Measurements from ENCODE around the gene ATP11A. TPM values are rescaled to one million over a fixed set of nuclear protein-coding genes. Genes with fewer than 3 reads are reported as not detected.
A peak's percentile ranks its signal among the peaks of the same experiment; 100 is the strongest.

ATP11A gene
- total RNA-seq, 2 experiments from 2014 or later = 28.8 to 30.2 TPM

DNA sequence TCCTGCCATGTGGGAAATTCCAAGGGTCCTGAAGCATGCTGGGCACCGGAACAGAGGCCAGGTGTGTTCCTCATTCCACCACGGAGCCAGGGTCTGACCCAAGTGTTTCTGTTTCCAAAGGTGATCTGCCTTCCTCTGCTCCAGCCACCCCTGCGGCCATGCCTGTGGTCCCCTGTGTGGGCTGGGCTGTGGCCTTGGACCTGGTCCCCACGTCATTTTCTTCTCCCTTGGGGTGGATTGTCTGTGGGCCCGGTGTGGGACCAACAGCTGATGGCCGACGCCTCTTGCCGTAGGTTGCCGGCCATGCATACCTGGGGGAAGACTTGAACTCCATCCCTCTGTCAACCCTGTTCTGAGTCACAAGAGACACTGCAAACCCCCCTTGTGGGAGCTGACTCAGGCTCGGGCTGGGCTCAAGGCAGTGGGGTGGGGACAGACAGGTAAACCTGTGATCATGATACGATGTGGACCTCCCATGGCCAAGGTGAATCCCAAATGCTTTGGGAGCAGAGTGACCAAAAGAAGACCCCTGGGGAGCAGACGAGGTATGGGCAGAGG is 35.0 kb downstream of the ATP11A start:
- peak; percentile 17 for DNase-seq
- ChIA-PET CTCF (interaction anchor here (1.3 kb wide), 1 partner anchor 9 kb away, joined by 4 read pairs; no protein-coding TSS in a partner anchor), POLR2A (no interaction called here)
- TF ChIP-seq, protein P1, sequence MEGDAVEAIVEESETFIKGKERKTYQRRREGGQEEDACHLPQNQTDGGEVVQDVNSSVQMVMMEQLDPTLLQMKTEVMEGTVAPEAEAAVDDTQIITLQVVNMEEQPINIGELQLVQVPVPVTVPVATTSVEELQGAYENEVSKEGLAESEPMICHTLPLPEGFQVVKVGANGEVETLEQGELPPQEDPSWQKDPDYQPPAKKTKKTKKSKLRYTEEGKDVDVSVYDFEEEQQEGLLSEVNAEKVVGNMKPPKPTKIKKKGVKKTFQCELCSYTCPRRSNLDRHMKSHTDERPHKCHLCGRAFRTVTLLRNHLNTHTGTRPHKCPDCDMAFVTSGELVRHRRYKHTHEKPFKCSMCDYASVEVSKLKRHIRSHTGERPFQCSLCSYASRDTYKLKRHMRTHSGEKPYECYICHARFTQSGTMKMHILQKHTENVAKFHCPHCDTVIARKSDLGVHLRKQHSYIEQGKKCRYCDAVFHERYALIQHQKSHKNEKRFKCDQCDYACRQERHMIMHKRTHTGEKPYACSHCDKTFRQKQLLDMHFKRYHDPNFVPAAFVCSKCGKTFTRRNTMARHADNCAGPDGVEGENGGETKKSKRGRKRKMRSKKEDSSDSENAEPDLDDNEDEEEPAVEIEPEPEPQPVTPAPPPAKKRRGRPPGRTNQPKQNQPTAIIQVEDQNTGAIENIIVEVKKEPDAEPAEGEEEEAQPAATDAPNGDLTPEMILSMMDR (IDR thresholded peaks at IDR 0.05) = no peak
- Mint-ChIP-seq H3K36me3 (ENCODE audit: low read depth) (no peaks in the 10 kb centered on the region), H3K27me3 (no peaks in the 10 kb centered on the region), H3K27ac (peak overlapping the region; percentile 82), H3K9me3 (no peaks in the 10 kb centered on the region), H3K4me3 (no peak overlapping the region), H3K4me1 (ENCODE audit: low read depth) (peaks cover 30% of the 10 kb centered on the region)
- intact Hi-C loops (cut with micrococcal nuclease) = no loop called here
- peak; percentile 38 for ATAC-seq

DNA sequence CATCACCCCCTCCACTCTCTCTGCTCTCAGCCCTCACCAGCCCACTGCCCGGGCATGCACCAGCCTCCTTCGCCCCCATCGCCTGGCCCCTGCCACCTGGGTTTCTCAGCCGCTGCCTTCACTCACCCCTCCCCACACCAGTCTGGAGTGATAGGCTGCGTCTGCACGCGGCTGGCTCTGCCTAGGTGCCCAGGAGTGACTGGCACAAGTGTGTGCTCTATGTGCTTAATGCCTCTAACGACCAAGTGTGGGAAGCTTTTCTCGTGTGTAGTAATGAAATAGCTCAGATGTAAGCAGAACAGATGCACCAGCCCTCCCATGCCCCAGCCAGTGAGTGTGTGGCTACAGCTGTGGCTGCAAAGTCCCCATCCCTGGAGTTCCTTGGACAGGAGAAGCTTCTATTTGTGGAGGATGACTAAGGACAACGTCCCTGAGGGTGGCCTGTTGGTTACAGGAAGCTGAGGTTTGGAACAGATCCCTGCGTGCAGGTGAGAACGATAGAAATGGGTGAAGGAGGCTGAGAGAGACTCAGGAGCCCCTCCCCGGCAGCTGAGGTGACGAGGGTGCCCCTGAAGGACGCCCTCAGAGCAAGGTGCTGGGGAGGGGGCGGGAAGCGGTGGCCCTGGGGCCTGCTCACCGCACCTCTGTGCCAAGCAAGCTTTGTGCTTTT is 35.6 kb downstream of the ATP11A start:
- peak overlapping the region; percentile 82 for H3K27ac Mint-ChIP-seq
- H3K4me3 Mint-ChIP-seq = peak overlapping the region; percentile 22
- ATAC-seq (peak; percentile 78), DNase-seq (peak; percentile 51)
- no peaks in the 10 kb centered on the region for H3K36me3 Mint-ChIP-seq (ENCODE audit: low read depth)
- TF ChIP-seq, protein P1 (IDR thresholded peaks at IDR 0.05) = no peak
- H3K9me3 Mint-ChIP-seq = no peaks in the 10 kb centered on the region
- CTCF ChIA-PET = no interaction called here
- intact Hi-C loops (cut with micrococcal nuclease) = no loop called here
- no peaks in the 10 kb centered on the region for H3K27me3 Mint-ChIP-seq
- peaks cover 30% of the 10 kb centered on the region for H3K4me1 Mint-ChIP-seq (ENCODE audit: low read depth)
- POLR2A ChIA-PET = no interaction called here

DNA sequence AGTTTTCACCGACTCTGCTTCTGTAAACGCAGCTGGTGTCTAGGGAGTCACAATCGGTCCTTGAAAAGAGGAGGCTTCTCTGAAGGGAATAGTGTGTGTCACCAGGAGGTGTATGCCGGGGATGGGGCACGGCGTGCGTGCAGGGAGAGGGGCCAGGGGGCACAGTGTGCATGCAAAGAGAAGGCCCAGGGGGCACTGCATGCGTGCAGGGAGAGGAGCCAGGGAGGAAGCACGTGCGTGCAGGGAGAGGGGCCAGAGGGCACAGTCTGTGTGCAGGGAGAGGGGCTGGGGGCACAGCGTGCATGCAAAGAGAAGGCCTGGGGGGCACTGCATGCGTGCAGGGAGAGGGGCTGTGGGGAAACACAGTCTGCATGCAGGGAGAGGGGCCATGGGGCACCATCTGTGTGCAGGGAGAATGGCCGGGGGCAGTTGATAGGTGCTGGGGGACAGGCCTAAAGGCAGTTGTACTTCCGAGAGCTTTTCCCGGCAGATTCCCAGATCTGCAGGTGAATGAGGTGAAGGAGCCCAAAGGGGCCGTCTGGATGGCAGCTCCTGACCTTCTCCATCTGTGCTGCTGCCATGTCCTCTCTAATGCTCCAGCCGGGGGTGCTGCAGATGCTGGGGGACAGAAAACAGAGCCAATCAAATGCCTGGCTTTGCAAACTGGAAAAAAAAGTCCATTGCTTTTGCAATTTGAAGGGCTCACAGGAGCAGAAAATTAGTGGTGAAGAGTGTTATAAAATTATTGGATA is 36.4 kb downstream of the ATP11A start:
- Mint-ChIP-seq H3K27ac (peak overlapping the region; percentile 82), H3K9me3 (no peaks in the 10 kb centered on the region), H3K36me3 (ENCODE audit: low read depth) (no peaks in the 10 kb centered on the region), H3K4me1 (ENCODE audit: low read depth) (peaks cover 30% of the 10 kb centered on the region), H3K4me3 (peak overlapping the region; percentile 22), H3K27me3 (no peaks in the 10 kb centered on the region)
- intact Hi-C loops (cut with micrococcal nuclease) = no loop called here
- ATAC-seq = no peak
- POLR2A ChIA-PET = interaction anchor here (0.6 kb wide), 1 partner anchor 43 kb away, joined by 4 read pairs; no protein-coding TSS in a partner anchor
- TF ChIP-seq, protein P1 (IDR thresholded peaks at IDR 0.05) = no peak
- CTCF ChIA-PET = no interaction called here
- DNase-seq = peak; percentile 27

DNA sequence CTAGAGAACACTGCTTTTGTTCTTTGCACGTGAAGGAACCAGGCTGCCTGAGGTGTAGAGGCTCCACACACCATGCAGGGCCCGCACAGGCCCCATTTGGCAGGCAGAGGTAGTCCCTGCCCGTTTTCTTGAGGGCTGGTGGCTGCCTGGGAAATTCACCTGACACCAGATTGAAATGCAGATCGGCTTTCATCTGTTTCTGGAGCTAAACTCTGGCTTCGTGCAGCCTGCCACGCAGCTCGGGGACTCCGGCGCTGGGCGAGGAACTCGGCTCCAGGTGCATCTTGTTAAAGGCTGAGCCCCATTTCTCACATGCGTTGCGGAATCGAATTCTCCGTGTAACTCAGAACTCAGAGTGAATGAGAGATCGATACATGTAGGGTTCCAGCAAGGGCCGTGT is 37.7 kb downstream of the ATP11A start:
- H3K27ac Mint-ChIP-seq = no peak overlapping the region
- H3K9me3 Mint-ChIP-seq = no peaks in the 10 kb centered on the region
- ChIA-PET CTCF (no interaction called here), POLR2A (no interaction called here)
- peaks cover 27% of the 10 kb centered on the region for H3K4me1 Mint-ChIP-seq (ENCODE audit: low read depth)
- TF ChIP-seq, protein P1 (IDR thresholded peaks at IDR 0.05) = no peak
- no peak for DNase-seq
- no peak overlapping the region for H3K4me3 Mint-ChIP-seq
- H3K36me3 Mint-ChIP-seq (ENCODE audit: low read depth) = no peaks in the 10 kb centered on the region
- H3K27me3 Mint-ChIP-seq = no peaks in the 10 kb centered on the region
- intact Hi-C loops (cut with micrococcal nuclease) = no loop called here
- no peak for ATAC-seq
